Measurements from ENCODE around the gene NUAK1. TPM values are rescaled to one million over a fixed set of nuclear protein-coding genes. Genes with fewer than 3 reads are reported as not detected.

NUAK1 gene
- total RNA-seq, 4 donors from 2014 or later = 9.4 to 56.8 (median 26.8) TPM

GRCh38 chr12:106084759-106085158 is 54.0 kb downstream of the NUAK1 start:
- Histone ChIP-seq H3K4me1 (peaks cover 18 to 29% of the 10 kb centered on the region in 2 donors), H3K4me3 (no peak overlapping the region), H3K27ac (peak overlapping the region; percentile 72 to 83), H3K27me3 (no peaks in the 10 kb centered on the region), H3K36me3 (no peaks in the 10 kb centered on the region), H3K9me3 (no peaks in the 10 kb centered on the region)
- TF ChIP-seq POLR2A (IDR thresholded peaks at IDR 0.05) = no peak
- TF ChIP-seq, protein P1, sequence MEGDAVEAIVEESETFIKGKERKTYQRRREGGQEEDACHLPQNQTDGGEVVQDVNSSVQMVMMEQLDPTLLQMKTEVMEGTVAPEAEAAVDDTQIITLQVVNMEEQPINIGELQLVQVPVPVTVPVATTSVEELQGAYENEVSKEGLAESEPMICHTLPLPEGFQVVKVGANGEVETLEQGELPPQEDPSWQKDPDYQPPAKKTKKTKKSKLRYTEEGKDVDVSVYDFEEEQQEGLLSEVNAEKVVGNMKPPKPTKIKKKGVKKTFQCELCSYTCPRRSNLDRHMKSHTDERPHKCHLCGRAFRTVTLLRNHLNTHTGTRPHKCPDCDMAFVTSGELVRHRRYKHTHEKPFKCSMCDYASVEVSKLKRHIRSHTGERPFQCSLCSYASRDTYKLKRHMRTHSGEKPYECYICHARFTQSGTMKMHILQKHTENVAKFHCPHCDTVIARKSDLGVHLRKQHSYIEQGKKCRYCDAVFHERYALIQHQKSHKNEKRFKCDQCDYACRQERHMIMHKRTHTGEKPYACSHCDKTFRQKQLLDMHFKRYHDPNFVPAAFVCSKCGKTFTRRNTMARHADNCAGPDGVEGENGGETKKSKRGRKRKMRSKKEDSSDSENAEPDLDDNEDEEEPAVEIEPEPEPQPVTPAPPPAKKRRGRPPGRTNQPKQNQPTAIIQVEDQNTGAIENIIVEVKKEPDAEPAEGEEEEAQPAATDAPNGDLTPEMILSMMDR (IDR thresholded peaks at IDR 0.05) = no peak
- no peak for DNase-seq
- intact Hi-C loops (cut with DNase I; ENCODE audit: low total_unique reads) = no loop called here

DNA sequence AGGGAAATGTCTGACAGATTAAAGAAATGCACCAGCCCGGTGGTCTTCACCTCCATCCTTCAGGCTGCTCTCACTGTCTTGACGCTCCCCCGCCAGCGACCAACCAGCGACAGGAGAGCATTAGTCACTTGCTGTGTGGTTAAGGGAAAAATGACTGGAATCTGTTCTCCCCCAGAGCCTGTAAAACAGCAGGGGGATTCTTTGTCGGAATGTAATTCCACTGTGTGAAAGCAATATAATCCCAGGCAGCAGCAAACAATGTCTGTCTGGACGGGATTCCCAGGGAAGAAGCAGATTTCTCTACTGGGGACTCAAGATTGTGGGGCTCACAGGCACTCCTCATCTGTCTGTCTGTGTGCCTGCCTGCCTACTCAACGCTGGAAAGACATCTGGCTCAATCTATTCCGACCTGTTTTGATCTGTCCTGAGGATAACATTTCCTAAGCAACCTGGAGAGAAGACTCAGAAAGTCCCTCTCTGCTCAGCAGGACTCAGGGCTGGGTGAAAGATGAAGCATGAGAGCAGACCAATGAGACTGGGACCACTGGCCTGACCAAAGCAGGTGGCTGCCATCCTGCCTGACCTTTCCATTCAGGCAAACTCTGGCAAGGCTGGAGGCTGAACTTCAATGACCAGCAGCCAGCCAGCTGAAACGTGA is 54.6 kb downstream of the NUAK1 start:
- Histone ChIP-seq H3K36me3 (no peaks in the 10 kb centered on the region), H3K27me3 (no peaks in the 10 kb centered on the region), H3K27ac (peak overlapping the region; percentile 72 to 83), H3K4me3 (no peak overlapping the region), H3K9me3 (no peaks in the 10 kb centered on the region), H3K4me1 (peaks cover 14 to 27% of the 10 kb centered on the region in 2 donors)
- intact Hi-C loops (cut with DNase I; ENCODE audit: low total_unique reads) = no loop called here
- TF ChIP-seq, protein P1 (IDR thresholded peaks at IDR 0.05) = no peak
- no peak for TF ChIP-seq POLR2A (IDR thresholded peaks at IDR 0.05)
- no peak for DNase-seq

- peaks cover 14 to 16% of the 10 kb centered on the region in 2 donors for H3K4me1 ChIP-seq
These were observed 56.3 kb downstream of the NUAK1 start for GRCh38 chr12:106082216-106083175.

GRCh38 chr12:106081606-106082005 is 57.1 kb downstream of the NUAK1 start:
- Histone ChIP-seq H3K27ac (peak overlapping the region; percentile 72 to 83), H3K9me3 (no peaks in the 10 kb centered on the region), H3K27me3 (no peaks in the 10 kb centered on the region), H3K4me1 (peaks cover 14 to 16% of the 10 kb centered on the region in 2 donors), H3K4me3 (no peak overlapping the region), H3K36me3 (no peaks in the 10 kb centered on the region)
- no peak for DNase-seq
- TF ChIP-seq, protein P1 (IDR thresholded peaks at IDR 0.05) = no peak
- TF ChIP-seq POLR2A (IDR thresholded peaks at IDR 0.05) = no peak
- intact Hi-C loops (cut with DNase I; ENCODE audit: low total_unique reads) = no loop called here

More at GRCh38 chr12:106082216-106083175, 56.3 kb downstream of the NUAK1 start:
- Histone ChIP-seq H3K4me3 (no peak overlapping the region), H3K36me3 (no peaks in the 10 kb centered on the region), H3K9me3 (no peaks in the 10 kb centered on the region), H3K27ac (peak overlapping the region; percentile 72 to 83), H3K27me3 (no peaks in the 10 kb centered on the region)
- intact Hi-C loops (cut with DNase I; ENCODE audit: low total_unique reads) = no loop called here
- TF ChIP-seq, protein P1 (IDR thresholded peaks at IDR 0.05) = no peak
- no peak for TF ChIP-seq POLR2A (IDR thresholded peaks at IDR 0.05)
- no peak for DNase-seq

GRCh38 chr12:106080791-106081170 is 58.0 kb downstream of the NUAK1 start:
- Histone ChIP-seq H3K27me3 (no peaks in the 10 kb centered on the region), H3K27ac (peak overlapping the region; percentile 72 to 83), H3K36me3 (no peaks in the 10 kb centered on the region), H3K9me3 (no peaks in the 10 kb centered on the region), H3K4me1 (peaks cover 16 to 18% of the 10 kb centered on the region in 2 donors), H3K4me3 (no peak overlapping the region)
- no peak for DNase-seq
- intact Hi-C loops (cut with DNase I; ENCODE audit: low total_unique reads) = no loop called here
- TF ChIP-seq, protein P1 (IDR thresholded peaks at IDR 0.05) = no peak
- TF ChIP-seq POLR2A (IDR thresholded peaks at IDR 0.05) = no peak
